Measurements from ENCODE around the gene ZNF148. TPM values are rescaled to one million over a fixed set of nuclear protein-coding genes. Genes with fewer than 3 reads are reported as not detected.
A peak's percentile ranks its signal among the peaks of the same experiment; 100 is the strongest.

Gene ZNF148
- total and polyA plus RNA-seq, 2 of the 4 experiments (the other 2 are of a cell fraction), result 9.4 to 65.2 TPM

- H2BK120ac ChIP-seq (ENCODE audit: low read depth, low read length), result no peak overlapping the region
- H3K18ac ChIP-seq (ENCODE audit: low read depth, low read length), result no peak overlapping the region
- H2BK20ac ChIP-seq (ENCODE audit: low read depth, low read length), result no peak overlapping the region
- in situ Hi-C loops (cut with MboI; ENCODE audit: low sequenced_read_pairs), result no loop called here
- POLR2A ChIA-PET (ENCODE audit: unreplicated experiment), result no interaction called here
- dilution Hi-C loops (cut with HindIII; ENCODE audit: low sequenced_read_pairs, unreplicated experiment), result no loop called here
- CTCF ChIA-PET, result interaction anchor here (0.6 kb wide), 1 partner anchor 90 kb away, joined by 4 read pairs; no protein-coding TSS in a partner anchor
- H2BK15ac ChIP-seq (ENCODE audit: low read depth, low read length), result no peak overlapping the region
- peak; percentile 59; the same call in 1 of the 2 replicates for ATAC-seq (ENCODE audit: low read depth)
- peaks cover 4% of the 10 kb centered on the region for H3K4me1 ChIP-seq (ENCODE audit: control insufficient read depth, insufficient read depth, low read length)
- no peak overlapping the region for H2AK5ac ChIP-seq (ENCODE audit: low read depth, low read length)
- intact Hi-C loops (cut with micrococcal nuclease), result no loop called here
- no peaks in the 10 kb centered on the region for H3K27me3 ChIP-seq (ENCODE audit: control insufficient read depth, insufficient read depth, low read length)
- H4K8ac ChIP-seq (ENCODE audit: low read depth in 2 of 2, low read length in 2 of 2), result no peak overlapping the region
- DNase-seq, result peak; percentile 35
- H2BK5ac ChIP-seq (ENCODE audit: low read depth, low read length, poor library complexity, severe bottlenecking), result no peak overlapping the region
- no peaks in the 10 kb centered on the region for H3K36me3 ChIP-seq (ENCODE audit: control insufficient read depth, insufficient read depth, low read length)
- no peak overlapping the region for H2AFZ ChIP-seq (replicated peaks; ENCODE audit: low read length, poor library complexity)
- no peak overlapping the region for H3K9ac ChIP-seq (ENCODE audit: low read depth, low read length)
- no peak overlapping the region for H4K91ac ChIP-seq (ENCODE audit: insufficient read depth, low read depth, low read length)
- H3K23ac ChIP-seq (ENCODE audit: low read depth, low read length), result no peak overlapping the region
- H3K27ac ChIP-seq (ENCODE audit: insufficient read depth, low read length), result no peak overlapping the region
- no TSS peak for BruUV-seq (replicated peaks)
- no peak overlapping the region for H3K56ac ChIP-seq (ENCODE audit: extremely low read depth, insufficient read depth, low read length)
- no peak overlapping the region for H3K4me3 ChIP-seq (ENCODE audit: insufficient read depth, low read depth, low read length)
- H3K4ac ChIP-seq (ENCODE audit: low read depth, low read length), result no peak overlapping the region
- TF ChIP-seq NFE2L2 (IDR thresholded peaks at IDR 0.05; ENCODE audit: low read depth, low read length) (no peak), BHLHE40 (IDR thresholded peaks at IDR 0.05; ENCODE audit: low read depth, low read length) (peak; percentile 4; the same call in 1 of the 2 replicates), MAZ (IDR thresholded peaks at IDR 0.05; ENCODE audit: borderline replicate concordance, low read depth, low read length) (no peak), MXI1 (IDR thresholded peaks at IDR 0.05; ENCODE audit: borderline replicate concordance, low read depth, low read length) (no peak), CEBPB (IDR thresholded peaks at IDR 0.05; ENCODE audit: low read depth, low read length) (peak; percentile 92), CHD1 (IDR thresholded peaks at IDR 0.05; ENCODE audit: low read depth, low read length) (no peak)
- H4K20me1 ChIP-seq (ENCODE audit: insufficient read depth, low read length), result peaks cover 3% of the 10 kb centered on the region; the same call in 1 of the 2 replicates
- H3K14ac ChIP-seq (replicated peaks; ENCODE audit: low read depth, low read length), result no peak overlapping the region
- no peaks in the 10 kb centered on the region for H3K9me3 ChIP-seq (ENCODE audit: control insufficient read depth, insufficient read depth, low read length)
- H3K9me1 ChIP-seq (ENCODE audit: insufficient read depth, low read length), result peaks cover 2% of the 10 kb centered on the region; the same call in 1 of the 2 replicates
- 43% methylated on average over 2 of the region's 4 CpGs; no CpG with 5 or more reads in 1 of the 2 experiments for WGBS, 2 experiments (ENCODE audit: extremely low coverage in 2 of 2, insufficient read length in 1 of 2)
- H3K4me2 ChIP-seq (ENCODE audit: low read depth, low read length), result no peak overlapping the region
- H3K79me1 ChIP-seq (ENCODE audit: low read depth in 1 of 2, low read length in 2 of 2), result peaks cover 16 to 31% of the 10 kb centered on the region in 2 experiments
- no peak overlapping the region for H4K5ac ChIP-seq (ENCODE audit: low read depth, low read length)
- no peak overlapping the region for H2AK9ac ChIP-seq (replicated peaks; ENCODE audit: low read depth, low read length, poor library complexity)
Measured at GRCh38 chr3:125240496-125240895, 134.6 kb downstream of the ZNF148 start.

All from IMR-90 (cell line).